HG03045 (cell line): ENCODE results near the gene PHF20.
"Not testable (repeated sequence)": the region's sequence is repeated elsewhere in the genome, so short reads cannot be mapped to it uniquely, and the experiment has no call there.

Experiments used
- ATAC-seq: cut with Tn5 transposase; IDR thresholded peaks from one replicate; pipeline ENCODE4 v1.9.1; 2021; ENCODE audit warnings: mild to moderate bottlenecking, moderate library complexity; ENCODE audit not compliant: unreplicated experiment

Gene PHF20

GRCh38 chr20:35909176-35909575 lies 137.4 kb downstream of the PHF20 start:
- ATAC-seq = no peak

- no peak for ATAC-seq
These were observed 138.0 kb downstream of the PHF20 start for GRCh38 chr20:35909796-35910195.

- ATAC-seq = no peak
These were observed 138.4 kb downstream of the PHF20 start for GRCh38 chr20:35910254-35910653.

- no peak for ATAC-seq
These were observed 141.1 kb downstream of the PHF20 start for GRCh38 chr20:35912881-35913280.

GRCh38 chr20:35917077-35917476 lies 145.3 kb downstream of the PHF20 start:
- no peak for ATAC-seq

GRCh38 chr20:35918021-35918420 lies 146.2 kb downstream of the PHF20 start:
- ATAC-seq = no peak

- no peak for ATAC-seq
These were observed 148.7 kb downstream of the PHF20 start for GRCh38 chr20:35920523-35920922.

- no peak for ATAC-seq
These were observed 157.5 kb downstream of the PHF20 start for GRCh38 chr20:35929301-35929700.

GRCh38 chr20:35934050-35934449 lies 162.2 kb downstream of the PHF20 start:
- ATAC-seq = no peak

GRCh38 chr20:35939264-35939663 lies 167.4 kb downstream of the PHF20 start:
- ATAC-seq = no peak

GRCh38 chr20:35941620-35942019 lies 169.8 kb downstream of the PHF20 start:
- no peak for ATAC-seq

- ATAC-seq = no peak
These were observed 170.4 kb downstream of the PHF20 start for GRCh38 chr20:35942243-35942642.

- ATAC-seq = no peak
These were observed 175.7 kb downstream of the PHF20 start for GRCh38 chr20:35947489-35947888.

GRCh38 chr20:35947907-35948306 lies 176.1 kb downstream of the PHF20 start:
- ATAC-seq = no peak

GRCh38 chr20:35950093-35950492 lies 178.3 kb downstream of the PHF20 start:
- ATAC-seq = no peak

GRCh38 chr20:35952080-35952479 lies 180.3 kb downstream of the PHF20 start:
- not testable (repeated sequence) for ATAC-seq

- no peak for ATAC-seq
These were observed 180.9 kb downstream of the PHF20 start for GRCh38 chr20:35952480-35953386.

GRCh38 chr20:35953387-35954199 lies 181.8 kb downstream of the PHF20 start:
- ATAC-seq = peak; percentile 30

GRCh38 chr20:35954200-35954906 lies 182.5 kb downstream of the PHF20 start, which contains the start of gene SCAND1:
SCAND1 (minus strand) TSS chr20:35954502; CDS start chr20:35954284, 218 bp downstream.
- ATAC-seq = peak; percentile 85

- no peak for ATAC-seq
These were observed 183.1 kb downstream of the PHF20 start for GRCh38 chr20:35954907-35955251.

GRCh38 chr20:35956616-35957015 lies 184.8 kb downstream of the PHF20 start:
- ATAC-seq = no peak
